GM12801 (cell line): ENCODE results near the gene EPHB1.

Source experiments
- CTCF ChIP-seq: IDR thresholded peaks from one replicate; pipeline ENCODE4 v1.5.1; 2011; ENCODE audit warnings: control low read depth; ENCODE audit not compliant: insufficient read length; ENCODE audit errors: extremely low read depth

The EPHB1 gene

GRCh38 chr3:135100366-135100765 is 305.3 kb downstream of the EPHB1 start:
- TF ChIP-seq CTCF, result no peak

GRCh38 chr3:135103917-135104316 is 308.9 kb downstream of the EPHB1 start:
- no peak for TF ChIP-seq CTCF

- TF ChIP-seq CTCF, result no peak
Observed at GRCh38 chr3:135106445-135106844, 311.4 kb downstream of the EPHB1 start.

- no peak for TF ChIP-seq CTCF
Observed at GRCh38 chr3:135107043-135107442, 312.0 kb downstream of the EPHB1 start.

- no peak for TF ChIP-seq CTCF
Observed at GRCh38 chr3:135109681-135110080, 314.6 kb downstream of the EPHB1 start.

GRCh38 chr3:135117977-135118376 is 322.9 kb downstream of the EPHB1 start:
- TF ChIP-seq CTCF, result no peak

- TF ChIP-seq CTCF, result no peak
Observed at GRCh38 chr3:135118792-135119191, 323.7 kb downstream of the EPHB1 start.

GRCh38 chr3:135125171-135125801 is 330.2 kb downstream of the EPHB1 start:
- no peak for TF ChIP-seq CTCF
